Breast epithelium (tissue), 4 donors: ENCODE measurements around the gene AHSG. TPM values are rescaled to one million over a fixed set of nuclear protein-coding genes. Genes with fewer than 3 reads are reported as not detected.

ENCODE experiments used
- DNase-seq, 2 donors: peaks; one replicate each; pipeline ENCODE4 v3.0.0-alpha.2; 2019; ENCODE audit warnings: low spot score in 2 of 2
- H3K27ac ChIP-seq, 2 donors: fragments of 200-600 bp; sonication (generic) in 1 of 2; one replicate each; pipeline ENCODE4 v1.5.1; 2016 to 2019; ENCODE audit warnings: mild to moderate bottlenecking in 1 of 2
- H3K27me3 ChIP-seq, 2 donors: fragments of 200-600 bp; sonication (generic) in 1 of 2; one replicate each; pipeline versions ENCODE4 v1.5.1 to v1.6.0; 2017 to 2019; ENCODE audit warnings: control low read depth in 1 of 2, mild to moderate bottlenecking in 1 of 2
- H3K36me3 ChIP-seq: fragments of 200-600 bp; one replicate; pipeline ENCODE4 v1.5.1; 2019
- H3K4me1 ChIP-seq, 2 donors: fragments of 200-600 bp; sonication (generic); one replicate each; pipeline ENCODE4 v1.5.1; 2016 to 2019; ENCODE audit warnings: control low read depth in 1 of 2
- H3K4me3 ChIP-seq, 3 donors: fragments of 200-600 bp; sonication (generic); 1 replicate in 2 of 3; 2 replicates in 1 of 3; pipeline ENCODE4 v1.5.1; 2016 to 2019; ENCODE audit warnings: mild to moderate bottlenecking in 3 of 3, moderate library complexity in 2 of 3
- H3K9me3 ChIP-seq, 2 donors: fragments of 200-600 bp; sonication (generic) in 1 of 2; one replicate each; pipeline ENCODE4 v1.5.1; 2016 to 2019; ENCODE audit warnings: control low read depth in 1 of 2
- CTCF ChIP-seq, 3 donors: fragments of 450-650 bp; IDR thresholded peaks; one replicate each; pipeline ENCODE4 v1.5.1; 2016 to 2017; ENCODE audit warnings: antibody characterized with exemption in 3 of 3, mild to moderate bottlenecking in 3 of 3, moderate library complexity in 3 of 3
- POLR2A ChIP-seq: fragments of 450-650 bp; IDR thresholded peaks from one replicate; pipeline ENCODE4 v1.6.1; 2016; ENCODE audit warnings: antibody characterized with exemption, mild to moderate bottlenecking, moderate library complexity
- POLR2AphosphoS5 ChIP-seq, 3 donors: sonication (generic); formaldehyde crosslinking; IDR thresholded peaks; one replicate each; pipeline ENCODE4 v1.6.1; 2017; ENCODE audit warnings: antibody characterized with exemption in 3 of 3
- intact Hi-C: fragments of 100-400 bp; cut with DNase I; formaldehyde crosslinking; loops from one replicate; pipeline ENCODE4 v1.15.1; 2023; ENCODE audit warnings: low total_unique reads
- total RNA-seq, 3 donors: library from RNA; depleted of rRNA; stranded (reverse); fragments of >200 nt; gene quantifications; one replicate each; pipeline ENCODE4 v1.1.0, GENCODE V29; 2016

AHSG gene
- total RNA-seq, 3 donors from 2014 or later, result not detected

- intact Hi-C loops, result no loop called here
- H3K27ac ChIP-seq, result no peak overlapping the region
- no peaks in the 10 kb centered on the region for H3K9me3 ChIP-seq
- H3K4me1 ChIP-seq, result peaks cover 0 to 6% of the 10 kb centered on the region in 2 donors
- TF ChIP-seq CTCF (IDR thresholded peaks at IDR 0.05), result no peak
- no peaks in the 10 kb centered on the region for H3K36me3 ChIP-seq
- DNase-seq, result no peak
- no peak overlapping the region for H3K4me3 ChIP-seq
- no peaks in the 10 kb centered on the region for H3K27me3 ChIP-seq
These were observed 25.4 kb downstream of the AHSG start for GRCh38 chr3:186638259-186638658.

- no peak for DNase-seq
- Histone ChIP-seq H3K36me3 (no peaks in the 10 kb centered on the region), H3K27me3 (no peaks in the 10 kb centered on the region), H3K4me1 (peaks cover 0 to 8% of the 10 kb centered on the region in 2 donors), H3K9me3 (no peaks in the 10 kb centered on the region), H3K27ac (peak within 1 kb of the TSS; percentile 68 to 74), H3K4me3 (no peak within 1 kb of the TSS)
- TF ChIP-seq POLR2A (no peak), POLR2AphosphoS5 (IDR thresholded peaks at IDR 0.05) (no peak), CTCF (IDR thresholded peaks at IDR 0.05) (no peak)
- intact Hi-C loops, result no loop called here
These were observed 27.1 kb downstream of the AHSG start, which contains the start of gene FETUB for GRCh38 chr3:186639778-186640472. Gene FETUB (plus strand): TSS chr3:186640399. CDS start chr3:186640461, 62 bp downstream.

- Histone ChIP-seq H3K27ac (peak overlapping the region; percentile 68 to 74), H3K4me1 (peaks cover 0 to 13% of the 10 kb centered on the region in 2 donors), H3K4me3 (no peak overlapping the region), H3K27me3 (no peaks in the 10 kb centered on the region), H3K9me3 (no peaks in the 10 kb centered on the region), H3K36me3 (no peaks in the 10 kb centered on the region)
- intact Hi-C loops, result no loop called here
- TF ChIP-seq CTCF (IDR thresholded peaks at IDR 0.05) (no peak), POLR2A (no peak), POLR2AphosphoS5 (IDR thresholded peaks at IDR 0.05) (no peak)
- peak; percentile 57 to 86 for DNase-seq
These were observed 27.6 kb downstream of the AHSG start for GRCh38 chr3:186640473-186640818.

GRCh38 chr3:186640929-186641328 is 28.1 kb downstream of the AHSG start:
- Histone ChIP-seq H3K9me3 (no peaks in the 10 kb centered on the region), H3K4me3 (no peak overlapping the region), H3K27me3 (no peaks in the 10 kb centered on the region), H3K4me1 (peaks cover 0 to 13% of the 10 kb centered on the region in 2 donors), H3K27ac (peak overlapping the region; percentile 68 to 74), H3K36me3 (no peaks in the 10 kb centered on the region)
- TF ChIP-seq POLR2AphosphoS5 (IDR thresholded peaks at IDR 0.05) (no peak), POLR2A (no peak), CTCF (IDR thresholded peaks at IDR 0.05) (no peak)
- no peak for DNase-seq
- intact Hi-C loops, result no loop called here

GRCh38 chr3:186642014-186642413 is 29.2 kb downstream of the AHSG start:
- H3K9me3 ChIP-seq, result no peaks in the 10 kb centered on the region
- H3K27ac ChIP-seq, result peak overlapping the region; percentile 68 to 74
- no peak for DNase-seq

More at GRCh38 chr3:186642014-186642413, 29.2 kb downstream of the AHSG start:
- Histone ChIP-seq H3K4me1 (peaks cover 0 to 13% of the 10 kb centered on the region in 2 donors), H3K4me3 (no peak overlapping the region), H3K27me3 (no peaks in the 10 kb centered on the region), H3K36me3 (no peaks in the 10 kb centered on the region)
- TF ChIP-seq POLR2A, result no peak
- no peak for TF ChIP-seq POLR2AphosphoS5 (IDR thresholded peaks at IDR 0.05)
- TF ChIP-seq CTCF (IDR thresholded peaks at IDR 0.05), result no peak
- intact Hi-C loops, result no loop called here
